NOMO-1 treated with DMSO at 0.1 percent for 48 hours (cell line): ENCODE results near the gene KCTD3.

ENCODE experiments used
- DNase-seq: peaks from one replicate; lab custom pipeline; 2025; ENCODE audit not compliant: unreplicated experiment; lab: John Stamatoyannopoulos, UW

KCTD3 gene

GRCh38 chr1:215651867-215652266 is 84.8 kb downstream of the KCTD3 start:
- no peak for DNase-seq

GRCh38 chr1:215652371-215652770 is 85.3 kb downstream of the KCTD3 start:
- no peak for DNase-seq

GRCh38 chr1:215657047-215657446 is 89.9 kb downstream of the KCTD3 start:
- no peak for DNase-seq

GRCh38 chr1:215660259-215660658 is 93.2 kb downstream of the KCTD3 start:
- DNase-seq: no peak

GRCh38 chr1:215661033-215661432 is 93.9 kb downstream of the KCTD3 start:
- DNase-seq: no peak

- no peak for DNase-seq
These were observed 98.1 kb downstream of the KCTD3 start for GRCh38 chr1:215665215-215665614.

GRCh38 chr1:215667761-215668160 is 100.7 kb downstream of the KCTD3 start:
- DNase-seq: no peak

GRCh38 chr1:215669806-215670491 is 102.8 kb downstream of the KCTD3 start:
- no peak for DNase-seq
